Measurements from ENCODE around the gene HRH3. TPM values are rescaled to one million over a fixed set of nuclear protein-coding genes. Genes with fewer than 3 reads are reported as not detected.

HRH3 gene
- total and polyA plus RNA-seq, 2 donors: 0.05 TPM; not detected in 1

GRCh38 chr20:62170536-62170935 lies 49.5 kb downstream of the HRH3 start:
- DNase-seq (ENCODE audit: low read depth in 6 of 9, low spot score in 9 of 9): no peak
- no peak overlapping the region for H3K27ac ChIP-seq (ENCODE audit: low read depth in 1 of 2, low read length in 1 of 2)
- 98% methylated on average over 9 of the region's 9 CpGs for WGBS

GRCh38 chr20:62168890-62169435 lies 51.1 kb downstream of the HRH3 start:
- peaks cover 31 to 62% of the 10 kb centered on the region in 2 donors for H3K36me3 ChIP-seq (ENCODE audit: control insufficient read depth in 2 of 2, insufficient read depth in 2 of 2, low read length in 1 of 2)
- no peaks in the 10 kb centered on the region for H3K4me1 ChIP-seq (ENCODE audit: control insufficient read depth in 2 of 2, insufficient read depth in 2 of 2, low read length in 2 of 2)
- WGBS: 99% methylated on average over 23 of the region's 23 CpGs
- H3K27ac ChIP-seq (ENCODE audit: low read depth in 1 of 2, low read length in 1 of 2): no peak overlapping the region
- H3K9me3 ChIP-seq (ENCODE audit: control insufficient read depth in 2 of 2, insufficient read depth in 1 of 2, low read length in 1 of 2): no peaks in the 10 kb centered on the region
- H3K27me3 ChIP-seq (ENCODE audit: control insufficient read depth in 2 of 2, insufficient read depth in 1 of 2, low read length in 1 of 2): no peaks in the 10 kb centered on the region
- H3K4me3 ChIP-seq (ENCODE audit: low read length in 2 of 2): no peak overlapping the region
- DNase-seq (ENCODE audit: low read depth in 6 of 9, low spot score in 9 of 9): no peak

More at GRCh38 chr20:62170536-62170935, 49.5 kb downstream of the HRH3 start:
- H3K9me3 ChIP-seq (ENCODE audit: control insufficient read depth in 2 of 2, insufficient read depth in 1 of 2, low read length in 1 of 2): no peaks in the 10 kb centered on the region
- H3K4me3 ChIP-seq (ENCODE audit: low read length in 2 of 2): no peak overlapping the region
- H3K27me3 ChIP-seq (ENCODE audit: control insufficient read depth in 2 of 2, insufficient read depth in 1 of 2, low read length in 1 of 2): no peaks in the 10 kb centered on the region
- no peaks in the 10 kb centered on the region for H3K4me1 ChIP-seq (ENCODE audit: control insufficient read depth in 2 of 2, insufficient read depth in 2 of 2, low read length in 2 of 2)
- peaks cover 19 to 59% of the 10 kb centered on the region in 2 donors for H3K36me3 ChIP-seq (ENCODE audit: control insufficient read depth in 2 of 2, insufficient read depth in 2 of 2, low read length in 1 of 2)

- no peak for DNase-seq (ENCODE audit: low read depth in 6 of 9, low spot score in 9 of 9)
- Histone ChIP-seq H3K4me3 (ENCODE audit: low read length in 2 of 2) (no peak overlapping the region), H3K9me3 (ENCODE audit: control insufficient read depth in 2 of 2, insufficient read depth in 1 of 2, low read length in 1 of 2) (no peaks in the 10 kb centered on the region), H3K36me3 (ENCODE audit: control insufficient read depth in 2 of 2, insufficient read depth in 2 of 2, low read length in 1 of 2) (peaks cover 35 to 65% of the 10 kb centered on the region in 2 donors), H3K27me3 (ENCODE audit: control insufficient read depth in 2 of 2, insufficient read depth in 1 of 2, low read length in 1 of 2) (no peaks in the 10 kb centered on the region), H3K27ac (ENCODE audit: low read depth in 1 of 2, low read length in 1 of 2) (no peak overlapping the region), H3K4me1 (ENCODE audit: control insufficient read depth in 2 of 2, insufficient read depth in 2 of 2, low read length in 2 of 2) (no peaks in the 10 kb centered on the region)
- 81% methylated on average over 4 of the region's 4 CpGs for WGBS
Observed at GRCh38 chr20:62168061-62168460, 52.0 kb downstream of the HRH3 start.

GRCh38 chr20:62167474-62167873 lies 52.6 kb downstream of the HRH3 start:
- H3K27ac ChIP-seq (ENCODE audit: low read depth in 1 of 2, low read length in 1 of 2): no peak overlapping the region
- H3K36me3 ChIP-seq (ENCODE audit: control insufficient read depth in 2 of 2, insufficient read depth in 2 of 2, low read length in 1 of 2): peaks cover 35 to 65% of the 10 kb centered on the region in 2 donors
- WGBS: 97% methylated on average over 6 of the region's 6 CpGs
- no peaks in the 10 kb centered on the region for H3K4me1 ChIP-seq (ENCODE audit: control insufficient read depth in 2 of 2, insufficient read depth in 2 of 2, low read length in 2 of 2)
- DNase-seq (ENCODE audit: low read depth in 6 of 9, low spot score in 9 of 9): no peak
- H3K27me3 ChIP-seq (ENCODE audit: control insufficient read depth in 2 of 2, insufficient read depth in 1 of 2, low read length in 1 of 2): no peaks in the 10 kb centered on the region
- H3K9me3 ChIP-seq (ENCODE audit: control insufficient read depth in 2 of 2, insufficient read depth in 1 of 2, low read length in 1 of 2): no peaks in the 10 kb centered on the region
- H3K4me3 ChIP-seq (ENCODE audit: low read length in 2 of 2): no peak overlapping the region

GRCh38 chr20:62165762-62166399 lies 54.2 kb downstream of the HRH3 start:
- Histone ChIP-seq H3K4me1 (ENCODE audit: control insufficient read depth in 2 of 2, insufficient read depth in 2 of 2, low read length in 2 of 2) (no peaks in the 10 kb centered on the region), H3K27ac (ENCODE audit: low read depth in 1 of 2, low read length in 1 of 2) (no peak overlapping the region), H3K27me3 (ENCODE audit: control insufficient read depth in 2 of 2, insufficient read depth in 1 of 2, low read length in 1 of 2) (no peaks in the 10 kb centered on the region), H3K36me3 (ENCODE audit: control insufficient read depth in 2 of 2, insufficient read depth in 2 of 2, low read length in 1 of 2) (peaks cover 43 to 77% of the 10 kb centered on the region in 2 donors), H3K4me3 (ENCODE audit: low read length in 2 of 2) (no peak overlapping the region), H3K9me3 (ENCODE audit: control insufficient read depth in 2 of 2, insufficient read depth in 1 of 2, low read length in 1 of 2) (no peaks in the 10 kb centered on the region)
- no peak for DNase-seq (ENCODE audit: low read depth in 6 of 9, low spot score in 9 of 9)
- whole genome bisulfite sequencing: 96% methylated on average over 25 of the region's 25 CpGs

Other genes starting within 250 kb of the HRH3 start
- 3.4 TPM for gene TAF4, start 154.4 kb downstream of the HRH3 start, total RNA-seq
- 12.0 TPM for gene TAF4, start 154.4 kb downstream of the HRH3 start, polyA plus RNA-seq
- gene LSM14B, start 97.8 kb downstream of the HRH3 start, total RNA-seq: 29.9 TPM
- gene LSM14B, start 97.8 kb downstream of the HRH3 start, polyA plus RNA-seq: 23.1 TPM
- 362 TPM for gene PSMA7, start 76.9 kb downstream of the HRH3 start, total RNA-seq
- 264 TPM for gene PSMA7, start 76.9 kb downstream of the HRH3 start, polyA plus RNA-seq
- 6.2 TPM for gene SS18L1, start 76.5 kb downstream of the HRH3 start, total RNA-seq
- gene SS18L1, start 76.5 kb downstream of the HRH3 start, polyA plus RNA-seq: 22.3 TPM
- 24.8 TPM for gene MTG2, start 37.2 kb downstream of the HRH3 start, total RNA-seq
- gene MTG2, start 37.2 kb downstream of the HRH3 start, polyA plus RNA-seq: 47.2 TPM
- 17.4 TPM for gene OSBPL2, start 18.2 kb upstream of the HRH3 start, total RNA-seq
- 27.4 TPM for gene OSBPL2, start 18.2 kb upstream of the HRH3 start, polyA plus RNA-seq
- gene ADRM1, start 82.7 kb upstream of the HRH3 start, total RNA-seq: 80.9 TPM
- 71.5 TPM for gene ADRM1, start 82.7 kb upstream of the HRH3 start, polyA plus RNA-seq
- gene LAMA5, start 147.0 kb upstream of the HRH3 start, total RNA-seq: 12.8 TPM
- 155 TPM for gene LAMA5, start 147.0 kb upstream of the HRH3 start, polyA plus RNA-seq
- 1,987 TPM for gene RPS21, start 166.8 kb upstream of the HRH3 start, total RNA-seq
- 6,072 TPM for gene RPS21, start 166.8 kb upstream of the HRH3 start, polyA plus RNA-seq
- 2.0 TPM for gene CABLES2, start 187.0 kb upstream of the HRH3 start, total RNA-seq
- 3.5 TPM for gene CABLES2, start 187.0 kb upstream of the HRH3 start, polyA plus RNA-seq
- gene RBBP8NL, start 207.3 kb upstream of the HRH3 start, total RNA-seq: 0.33 TPM
- 0.64 TPM for gene RBBP8NL, start 207.3 kb upstream of the HRH3 start, polyA plus RNA-seq